ENCODE data around the gene MKX. TPM values are rescaled to one million over a fixed set of nuclear protein-coding genes. Genes with fewer than 3 reads are reported as not detected.

MKX gene
- total RNA-seq, 1 donor from 2014 or later = not detected

GRCh38 chr10:27699776-27700175, 45.8 kb downstream of the MKX start:
- TF ChIP-seq CTCF (IDR thresholded peaks at IDR 0.05; ENCODE audit: unreplicated experiment) = no peak
- H3K9me3 Mint-ChIP-seq = no peaks in the 10 kb centered on the region
- DNase-seq (ENCODE audit: low spot score in 2 of 2, unreplicated experiment in 2 of 2) = no peak
- peaks cover 4% of the 10 kb centered on the region for H3K27me3 Mint-ChIP-seq (ENCODE audit: low read depth)
- H3K4me3 Mint-ChIP-seq = no peak overlapping the region
- peaks cover 9% of the 10 kb centered on the region for H3K4me1 Mint-ChIP-seq
- no peaks in the 10 kb centered on the region for H3K36me3 Mint-ChIP-seq
- H3K27ac Mint-ChIP-seq = no peak overlapping the region

GRCh38 chr10:27698961-27699360, 46.7 kb downstream of the MKX start:
- H3K4me1 Mint-ChIP-seq = peaks cover 9% of the 10 kb centered on the region
- no peak for TF ChIP-seq CTCF (IDR thresholded peaks at IDR 0.05; ENCODE audit: unreplicated experiment)
- no peak for DNase-seq (ENCODE audit: low spot score in 2 of 2, unreplicated experiment in 2 of 2)
- H3K36me3 Mint-ChIP-seq = no peaks in the 10 kb centered on the region
- no peak overlapping the region for H3K27ac Mint-ChIP-seq
- H3K9me3 Mint-ChIP-seq = no peaks in the 10 kb centered on the region
- no peak overlapping the region for H3K4me3 Mint-ChIP-seq
- H3K27me3 Mint-ChIP-seq (ENCODE audit: low read depth) = peaks cover 4% of the 10 kb centered on the region

GRCh38 chr10:27696466-27696865, 49.2 kb downstream of the MKX start:
- peaks cover 2% of the 10 kb centered on the region for H3K4me1 Mint-ChIP-seq
- no peak for TF ChIP-seq CTCF (IDR thresholded peaks at IDR 0.05; ENCODE audit: unreplicated experiment)
- no peak for DNase-seq (ENCODE audit: low spot score in 2 of 2, unreplicated experiment in 2 of 2)
- peaks cover 4% of the 10 kb centered on the region for H3K27me3 Mint-ChIP-seq (ENCODE audit: low read depth)
- no peak overlapping the region for H3K27ac Mint-ChIP-seq
- peaks cover 4% of the 10 kb centered on the region for H3K9me3 Mint-ChIP-seq
- H3K36me3 Mint-ChIP-seq = no peaks in the 10 kb centered on the region
- H3K4me3 Mint-ChIP-seq = no peak overlapping the region

GRCh38 chr10:27695706-27696105, 49.9 kb downstream of the MKX start:
- TF ChIP-seq CTCF (IDR thresholded peaks at IDR 0.05; ENCODE audit: unreplicated experiment) = no peak
- no peak overlapping the region for H3K27ac Mint-ChIP-seq
- peaks cover 4% of the 10 kb centered on the region for H3K27me3 Mint-ChIP-seq (ENCODE audit: low read depth)
- H3K4me3 Mint-ChIP-seq = no peak overlapping the region
- DNase-seq (ENCODE audit: low spot score in 2 of 2, unreplicated experiment in 2 of 2) = no peak
- no peaks in the 10 kb centered on the region for H3K36me3 Mint-ChIP-seq
- peaks cover 4% of the 10 kb centered on the region for H3K9me3 Mint-ChIP-seq
- H3K4me1 Mint-ChIP-seq = peaks cover 2% of the 10 kb centered on the region

GRCh38 chr10:27695088-27695487, 50.5 kb downstream of the MKX start:
- Mint-ChIP-seq H3K4me3 (no peak overlapping the region), H3K27ac (no peak overlapping the region), H3K27me3 (ENCODE audit: low read depth) (peaks cover 4% of the 10 kb centered on the region), H3K9me3 (peaks cover 4% of the 10 kb centered on the region), H3K36me3 (no peaks in the 10 kb centered on the region), H3K4me1 (peaks cover 2% of the 10 kb centered on the region)
- no peak for DNase-seq (ENCODE audit: low spot score in 2 of 2, unreplicated experiment in 2 of 2)
- no peak for TF ChIP-seq CTCF (IDR thresholded peaks at IDR 0.05; ENCODE audit: unreplicated experiment)

- no peak overlapping the region for H3K27ac Mint-ChIP-seq
- H3K27me3 Mint-ChIP-seq (ENCODE audit: low read depth) = peaks cover 2% of the 10 kb centered on the region
- no peak overlapping the region for H3K4me3 Mint-ChIP-seq
- peaks cover 3% of the 10 kb centered on the region for H3K4me1 Mint-ChIP-seq
- DNase-seq (ENCODE audit: low spot score in 2 of 2, unreplicated experiment in 2 of 2) = no peak
- peaks cover 4% of the 10 kb centered on the region for H3K9me3 Mint-ChIP-seq
- no peaks in the 10 kb centered on the region for H3K36me3 Mint-ChIP-seq
- no peak for TF ChIP-seq CTCF (IDR thresholded peaks at IDR 0.05; ENCODE audit: unreplicated experiment)
Observed at GRCh38 chr10:27692663-27693062, 53.0 kb downstream of the MKX start.

Data from mesothelial cell of epicardium (in vitro differentiated cells).